SW 1271 (cell line): ENCODE results near the gene SURF1.
"Not testable (repeated sequence)": the region's sequence is repeated elsewhere in the genome, so short reads cannot be mapped to it uniquely, and the experiment has no call there.

Experiments used
- DNase-seq, 2 experiments: peaks; one replicate each; lab custom pipeline; 2025; lab: John Stamatoyannopoulos, UW

SURF1 gene

GRCh38 chr9:133384736-133385321, 28.5 kb upstream of the SURF1 start:
- no peak for DNase-seq

GRCh38 chr9:133383438-133383837, 27.2 kb upstream of the SURF1 start:
- DNase-seq: no peak

- no peak for DNase-seq
Measured at GRCh38 chr9:133382507-133383141, 26.3 kb upstream of the SURF1 start.

GRCh38 chr9:133380734-133381133, 24.4 kb upstream of the SURF1 start:
- DNase-seq: no peak

- no peak for DNase-seq
Measured at GRCh38 chr9:133379153-133380086, 23.1 kb upstream of the SURF1 start.

GRCh38 chr9:133378408-133378962, 22.2 kb upstream of the SURF1 start:
- DNase-seq: no peak

- DNase-seq: peak in 1 of 2 experiments; percentile 19
Measured at GRCh38 chr9:133377721-133378216, 21.5 kb upstream of the SURF1 start.

GRCh38 chr9:133377280-133377679, 21.0 kb upstream of the SURF1 start:
- not testable (repeated sequence) for DNase-seq

- DNase-seq: peak; percentile 78 to 91
Measured at GRCh38 chr9:133375724-133376654, 19.7 kb upstream of the SURF1 start, which contains the start of the genes STKLD1 and SURF4. Gene STKLD1, plus strand, starts transcription at chr9:133376366. Its CDS starts 108 bp downstream, at chr9:133376474. Gene SURF4, minus strand, starts transcription at chr9:133376060. Its CDS starts 91 bp downstream, at chr9:133375969.

- DNase-seq: peak in 1 of 2 experiments; percentile 61
Measured at GRCh38 chr9:133375116-133375723, 18.9 kb upstream of the SURF1 start.

GRCh38 chr9:133374612-133375115, 18.4 kb upstream of the SURF1 start:
- DNase-seq: peak in 1 of 2 experiments; percentile 38

GRCh38 chr9:133372144-133372543, 15.9 kb upstream of the SURF1 start:
- DNase-seq: no peak

- no peak for DNase-seq
Measured at GRCh38 chr9:133371261-133371711, 15.0 kb upstream of the SURF1 start.

GRCh38 chr9:133370685-133371084, 14.4 kb upstream of the SURF1 start:
- DNase-seq: no peak

GRCh38 chr9:133369933-133370332, 13.6 kb upstream of the SURF1 start:
- no peak for DNase-seq

- DNase-seq: no peak
Measured at GRCh38 chr9:133369422-133369821, 13.1 kb upstream of the SURF1 start.

- no peak for DNase-seq
Measured at GRCh38 chr9:133368249-133368881, 12.1 kb upstream of the SURF1 start.

GRCh38 chr9:133367778-133368177, 11.5 kb upstream of the SURF1 start:
- no peak for DNase-seq

GRCh38 chr9:133367221-133367620, 10.9 kb upstream of the SURF1 start:
- no peak for DNase-seq

GRCh38 chr9:133366435-133366834, 10.1 kb upstream of the SURF1 start:
- DNase-seq: no peak
